Neural progenitor cell (in vitro differentiated cells): Measurements from ENCODE around the gene CCDC138. TPM values are rescaled to one million over a fixed set of nuclear protein-coding genes. Genes with fewer than 3 reads are reported as not detected.

Experiments used
- DNase-seq: peaks from one replicate; pipeline ENCODE4 v3.0.0-alpha.2; 2016; ENCODE audit warnings: low spot score
- H2AFZ ChIP-seq: fragments of 200-600 bp; sonication (generic); replicated peaks from 2 replicates; pipeline ENCODE4 v1.6.1; 2016; ENCODE audit warnings: antibody characterized with exemption
- H3F3A ChIP-seq: fragments of 200-600 bp; sonication (generic); 2 replicates; pipeline ENCODE4 v1.6.1; 2016; ENCODE audit warnings: antibody characterized with exemption, low read depth
- H3K27ac ChIP-seq: fragments of 200-600 bp; sonication (generic); 2 replicates; pipeline ENCODE4 v1.5.1; 2016; ENCODE audit warnings: mild to moderate bottlenecking
- H3K27me3 ChIP-seq: fragments of 200-600 bp; sonication (generic); 2 replicates; pipeline ENCODE4 v1.6.1; 2016; ENCODE audit warnings: mild to moderate bottlenecking, moderate library complexity
- H3K36me3 ChIP-seq: fragments of 200-600 bp; sonication (generic); 2 replicates; pipeline ENCODE4 v1.5.1; 2016
- H3K4me1 ChIP-seq: fragments of 200-600 bp; sonication (generic); 2 replicates; pipeline ENCODE4 v1.6.1; 2016; ENCODE audit warnings: mixed run types
- H3K4me2 ChIP-seq: fragments of 200-600 bp; sonication (generic); 2 replicates; pipeline ENCODE4 v1.6.1; 2016
- H3K4me3 ChIP-seq: fragments of 200-600 bp; sonication (generic); 2 replicates; pipeline ENCODE4 v1.5.1; 2016
- H3K79me2 ChIP-seq: fragments of 200-600 bp; sonication (generic); 2 replicates; pipeline ENCODE4 v1.6.1; 2016; ENCODE audit warnings: low read depth
- H3K9ac ChIP-seq: fragments of 200-600 bp; sonication (generic); 2 replicates; pipeline ENCODE4 v1.6.1; 2016
- H3K9me3 ChIP-seq: fragments of 200-600 bp; sonication (generic); 2 replicates; pipeline ENCODE4 v1.5.1; 2016; ENCODE audit warnings: low read depth
- H4K20me1 ChIP-seq: fragments of 200-600 bp; sonication (generic); 2 replicates; pipeline ENCODE4 v1.6.1; 2016; ENCODE audit warnings: low read depth
- H3K27ac Mint-ChIP-seq: 3 replicates; pipeline ENCODE4 v1.8.0; 2021; ENCODE audit warnings: mixed read lengths
- H3K27me3 Mint-ChIP-seq: 2 replicates; pipeline ENCODE4 v1.8.0; 2022; ENCODE audit warnings: low read depth, mild to moderate bottlenecking, inconsistent platforms, moderate library complexity, mixed read lengths; ENCODE audit not compliant: insufficient read depth
- H3K36me3 Mint-ChIP-seq: 3 replicates; pipeline ENCODE4 v1.8.0; 2021; ENCODE audit warnings: mixed read lengths
- H3K4me1 Mint-ChIP-seq: 3 replicates; pipeline ENCODE4 v1.8.0; 2021; ENCODE audit warnings: mixed read lengths
- H3K4me3 Mint-ChIP-seq: 3 replicates; pipeline ENCODE4 v1.8.0; 2021; ENCODE audit warnings: mild to moderate bottlenecking, moderate library complexity, mixed read lengths
- H3K9me3 Mint-ChIP-seq: 3 replicates; pipeline ENCODE4 v1.8.0; 2020; ENCODE audit warnings: mixed read lengths
- CTCF ChIP-seq: fragments of 200-600 bp; sonication (generic); IDR thresholded peaks from 2 replicates; pipeline ENCODE4 v1.5.1; 2017; ENCODE audit warnings: antibody characterized with exemption, mild to moderate bottlenecking
- EZH2 ChIP-seq: fragments of 200-600 bp; sonication (generic); IDR thresholded peaks from 2 replicates; pipeline ENCODE4 v1.6.1; 2017; ENCODE audit warnings: antibody characterized with exemption, mild to moderate bottlenecking, moderate library complexity
- EZH2phosphoT487 ChIP-seq: fragments of 200-600 bp; sonication (generic); IDR thresholded peaks from 2 replicates; pipeline ENCODE4 v1.6.1; 2017; ENCODE audit warnings: antibody characterized with exemption
- total RNA-seq: library from RNA; depleted of rRNA; stranded (reverse); fragments of >200 nt; gene quantifications from 2 replicates; pipeline ENCODE4 v1.2.3, GENCODE V29; 2015; ENCODE audit warnings: low replicate concordance

CCDC138 gene
- total RNA-seq, 1 donor from 2014 or later = 92.6 TPM

- peaks cover 7% of the 10 kb centered on the region for H3F3A ChIP-seq
- Mint-ChIP-seq H3K36me3 (peaks cover 47% of the 10 kb centered on the region), H3K9me3 (peaks cover 29% of the 10 kb centered on the region), H3K27me3 (no peaks in the 10 kb centered on the region), H3K4me3 (no peak overlapping the region), H3K4me1 (no peaks in the 10 kb centered on the region), H3K27ac (no peak overlapping the region)
- H2AFZ ChIP-seq = no peak overlapping the region
- no peaks in the 10 kb centered on the region for H3K79me2 ChIP-seq
- H3K4me3 ChIP-seq = no peak overlapping the region
- no peaks in the 10 kb centered on the region for H3K27me3 ChIP-seq
- no peaks in the 10 kb centered on the region for H4K20me1 ChIP-seq
- DNase-seq = no peak
- no peak for TF ChIP-seq EZH2phosphoT487
- no peak for TF ChIP-seq CTCF
- no peak for TF ChIP-seq EZH2
- no peak overlapping the region for H3K4me2 ChIP-seq
- H3K27ac ChIP-seq = no peak overlapping the region
- H3K9me3 ChIP-seq = no peaks in the 10 kb centered on the region
- no peaks in the 10 kb centered on the region for H3K4me1 ChIP-seq
- H3K9ac ChIP-seq = no peak overlapping the region
- H3K36me3 ChIP-seq = peaks cover 11% of the 10 kb centered on the region
Measured at GRCh38 chr2:108858894-108859293, 72.3 kb downstream of the CCDC138 start.

- no peak overlapping the region for H3K4me3 Mint-ChIP-seq
- H3K27ac Mint-ChIP-seq = no peak overlapping the region
- no peaks in the 10 kb centered on the region for H3K9me3 ChIP-seq
- H3K9ac ChIP-seq = no peak overlapping the region
- H3F3A ChIP-seq = no peaks in the 10 kb centered on the region
- no peak for DNase-seq
- H3K79me2 ChIP-seq = no peaks in the 10 kb centered on the region
- no peaks in the 10 kb centered on the region for H3K4me1 Mint-ChIP-seq
- H3K36me3 ChIP-seq = peaks cover 3% of the 10 kb centered on the region
- no peak overlapping the region for H3K27ac ChIP-seq
- H3K36me3 Mint-ChIP-seq = peaks cover 63% of the 10 kb centered on the region
- no peak overlapping the region for H3K4me2 ChIP-seq
- no peaks in the 10 kb centered on the region for H3K27me3 ChIP-seq
- no peak for TF ChIP-seq EZH2
- TF ChIP-seq EZH2phosphoT487 = no peak
- TF ChIP-seq CTCF = no peak
- H3K4me3 ChIP-seq = no peak overlapping the region
- no peaks in the 10 kb centered on the region for H4K20me1 ChIP-seq
- H3K27me3 Mint-ChIP-seq = no peaks in the 10 kb centered on the region
- no peaks in the 10 kb centered on the region for H3K4me1 ChIP-seq
- peaks cover 34% of the 10 kb centered on the region for H3K9me3 Mint-ChIP-seq
- no peak overlapping the region for H2AFZ ChIP-seq
Measured at GRCh38 chr2:108866041-108866440, 79.5 kb downstream of the CCDC138 start.

- Mint-ChIP-seq H3K4me1 (no peaks in the 10 kb centered on the region), H3K36me3 (peaks cover 69% of the 10 kb centered on the region), H3K9me3 (peaks cover 35% of the 10 kb centered on the region), H3K4me3 (no peak overlapping the region), H3K27me3 (no peaks in the 10 kb centered on the region), H3K27ac (no peak overlapping the region)
- H3K27me3 ChIP-seq = no peaks in the 10 kb centered on the region
- no peak overlapping the region for H3K9ac ChIP-seq
- no peak overlapping the region for H3K4me3 ChIP-seq
- H3K4me1 ChIP-seq = no peaks in the 10 kb centered on the region
- H3K4me2 ChIP-seq = no peak overlapping the region
- no peaks in the 10 kb centered on the region for H3K9me3 ChIP-seq
- no peaks in the 10 kb centered on the region for H4K20me1 ChIP-seq
- H3K36me3 ChIP-seq = peaks cover 3% of the 10 kb centered on the region
- no peaks in the 10 kb centered on the region for H3F3A ChIP-seq
- no peak for TF ChIP-seq EZH2
- no peak for TF ChIP-seq CTCF
- no peak for TF ChIP-seq EZH2phosphoT487
- H3K79me2 ChIP-seq = no peaks in the 10 kb centered on the region
- no peak for DNase-seq
- no peak overlapping the region for H2AFZ ChIP-seq
- H3K27ac ChIP-seq = no peak overlapping the region
Measured at GRCh38 chr2:108868911-108869310, 82.3 kb downstream of the CCDC138 start.
